Measurements from ENCODE around the gene SIVA1.

Gene SIVA1

DNA sequence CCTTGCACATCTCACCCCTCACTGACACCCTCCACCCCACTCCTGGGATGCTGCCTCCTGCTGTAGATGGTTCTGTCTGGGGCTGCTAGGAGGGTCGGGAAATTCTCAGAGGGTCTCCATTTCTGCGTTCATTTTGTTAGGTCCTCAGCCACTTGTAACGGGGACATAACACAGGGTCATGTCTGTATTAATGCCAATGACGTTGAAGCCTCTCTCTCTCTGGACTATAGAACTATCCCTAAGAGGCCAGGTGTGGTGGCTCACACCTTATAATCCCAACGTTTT lies 14.6 kb downstream of the SIVA1 start:
- Histone ChIP-seq H3K4me2 (ENCODE audit: low read depth, low read length, poor library complexity, severe bottlenecking) (no peak overlapping the region), H3K27me3 (ENCODE audit: low read length) (no peaks in the 10 kb centered on the region), H3F3A (ENCODE audit: insufficient read depth) (no peaks in the 10 kb centered on the region), H4K20me1 (ENCODE audit: low read depth, low read length) (no peaks in the 10 kb centered on the region), H2AFZ (ENCODE audit: low read depth, low read length, severe bottlenecking) (no peak overlapping the region), H3K79me2 (ENCODE audit: insufficient read depth, low read length) (no peaks in the 10 kb centered on the region), H3K9me2 (replicated peaks; ENCODE audit: insufficient read depth, low read length) (no peaks in the 10 kb centered on the region), H3K9me3 (ENCODE audit: insufficient read depth, low read length) (no peaks in the 10 kb centered on the region), H3K36me3 (ENCODE audit: low read length) (0 out of 2 replicates have a peak, but pooled peaks cover 9% of the 10 kb centered on the region), H3K4me3 (ENCODE audit: insufficient read depth, low read length, poor library complexity, severe bottlenecking) (no peak overlapping the region), H3K9ac (ENCODE audit: low read length) (no peak overlapping the region), H3K27ac (ENCODE audit: low read depth, low read length) (no peak overlapping the region)
- TF ChIP-seq, protein P1, sequence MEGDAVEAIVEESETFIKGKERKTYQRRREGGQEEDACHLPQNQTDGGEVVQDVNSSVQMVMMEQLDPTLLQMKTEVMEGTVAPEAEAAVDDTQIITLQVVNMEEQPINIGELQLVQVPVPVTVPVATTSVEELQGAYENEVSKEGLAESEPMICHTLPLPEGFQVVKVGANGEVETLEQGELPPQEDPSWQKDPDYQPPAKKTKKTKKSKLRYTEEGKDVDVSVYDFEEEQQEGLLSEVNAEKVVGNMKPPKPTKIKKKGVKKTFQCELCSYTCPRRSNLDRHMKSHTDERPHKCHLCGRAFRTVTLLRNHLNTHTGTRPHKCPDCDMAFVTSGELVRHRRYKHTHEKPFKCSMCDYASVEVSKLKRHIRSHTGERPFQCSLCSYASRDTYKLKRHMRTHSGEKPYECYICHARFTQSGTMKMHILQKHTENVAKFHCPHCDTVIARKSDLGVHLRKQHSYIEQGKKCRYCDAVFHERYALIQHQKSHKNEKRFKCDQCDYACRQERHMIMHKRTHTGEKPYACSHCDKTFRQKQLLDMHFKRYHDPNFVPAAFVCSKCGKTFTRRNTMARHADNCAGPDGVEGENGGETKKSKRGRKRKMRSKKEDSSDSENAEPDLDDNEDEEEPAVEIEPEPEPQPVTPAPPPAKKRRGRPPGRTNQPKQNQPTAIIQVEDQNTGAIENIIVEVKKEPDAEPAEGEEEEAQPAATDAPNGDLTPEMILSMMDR (IDR thresholded peaks at IDR 0.05; ENCODE audit: insufficient read depth, low read length, poor library complexity, severe bottlenecking), result no peak
- no peak for TF ChIP-seq EZH2phosphoT487 (conservative IDR thresholded peaks at IDR 0.05; ENCODE audit: low read length)

DNA sequence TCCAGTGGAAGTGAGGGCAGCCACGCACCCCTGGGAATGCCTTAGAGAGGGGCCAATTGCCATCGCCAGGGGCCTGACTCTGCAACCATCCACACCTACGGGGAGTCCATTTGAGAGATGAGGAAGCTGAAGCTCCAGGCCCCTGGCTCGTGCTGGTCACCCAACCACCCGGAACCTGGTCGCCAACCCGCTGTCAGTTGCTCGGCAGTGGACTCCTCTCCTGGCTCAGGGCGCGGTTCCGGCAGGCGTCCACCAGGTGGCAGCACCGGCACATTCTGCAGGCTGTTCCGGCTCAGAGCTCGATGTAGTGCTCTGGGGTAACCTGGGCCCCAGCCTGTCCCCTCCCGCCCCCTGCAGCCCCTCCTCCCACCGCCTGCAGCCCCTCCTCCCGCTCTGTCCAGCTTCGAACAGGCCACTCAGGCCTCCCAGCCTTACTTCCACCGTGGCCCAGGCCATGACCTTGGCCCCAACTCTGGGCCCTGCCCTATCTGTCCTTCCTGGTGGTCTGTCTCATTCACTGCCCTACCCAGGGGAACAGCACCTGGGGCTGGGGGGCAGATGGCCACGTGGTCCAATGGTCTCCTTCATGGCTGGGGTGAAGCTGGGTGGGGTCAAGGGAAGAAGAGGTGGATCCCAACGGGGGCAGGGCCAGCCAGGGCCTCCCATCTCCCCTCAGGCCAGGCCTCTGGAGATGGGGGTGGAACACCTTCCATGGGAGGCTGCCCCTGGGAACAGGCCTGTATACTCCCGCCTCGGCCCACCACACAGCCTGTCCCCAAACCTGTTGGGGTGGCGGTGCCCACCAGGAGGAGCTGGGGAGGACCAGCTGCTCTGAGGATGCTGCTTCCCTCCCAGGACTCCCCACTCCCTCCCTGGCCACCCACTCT lies 15.7 kb downstream of the SIVA1 start:
- Histone ChIP-seq H3K36me3 (ENCODE audit: low read length) (0 out of 2 replicates have a peak, but pooled peaks cover 9% of the 10 kb centered on the region), H3K4me3 (ENCODE audit: insufficient read depth, low read length, poor library complexity, severe bottlenecking) (no peak overlapping the region), H3K27me3 (ENCODE audit: low read length) (no peaks in the 10 kb centered on the region), H3K27ac (ENCODE audit: low read depth, low read length) (no peak overlapping the region), H3K79me2 (ENCODE audit: insufficient read depth, low read length) (no peaks in the 10 kb centered on the region), H4K20me1 (ENCODE audit: low read depth, low read length) (no peaks in the 10 kb centered on the region), H3K9ac (ENCODE audit: low read length) (no peak overlapping the region), H2AFZ (ENCODE audit: low read depth, low read length, severe bottlenecking) (no peak overlapping the region), H3K4me2 (ENCODE audit: low read depth, low read length, poor library complexity, severe bottlenecking) (no peak overlapping the region), H3K9me3 (ENCODE audit: insufficient read depth, low read length) (no peaks in the 10 kb centered on the region), H3K9me2 (replicated peaks; ENCODE audit: insufficient read depth, low read length) (no peaks in the 10 kb centered on the region), H3F3A (ENCODE audit: insufficient read depth) (no peaks in the 10 kb centered on the region)
- TF ChIP-seq, protein P1 (IDR thresholded peaks at IDR 0.05; ENCODE audit: insufficient read depth, low read length, poor library complexity, severe bottlenecking), result peak; percentile 70
- no peak for TF ChIP-seq EZH2phosphoT487 (conservative IDR thresholded peaks at IDR 0.05; ENCODE audit: low read length)

DNA sequence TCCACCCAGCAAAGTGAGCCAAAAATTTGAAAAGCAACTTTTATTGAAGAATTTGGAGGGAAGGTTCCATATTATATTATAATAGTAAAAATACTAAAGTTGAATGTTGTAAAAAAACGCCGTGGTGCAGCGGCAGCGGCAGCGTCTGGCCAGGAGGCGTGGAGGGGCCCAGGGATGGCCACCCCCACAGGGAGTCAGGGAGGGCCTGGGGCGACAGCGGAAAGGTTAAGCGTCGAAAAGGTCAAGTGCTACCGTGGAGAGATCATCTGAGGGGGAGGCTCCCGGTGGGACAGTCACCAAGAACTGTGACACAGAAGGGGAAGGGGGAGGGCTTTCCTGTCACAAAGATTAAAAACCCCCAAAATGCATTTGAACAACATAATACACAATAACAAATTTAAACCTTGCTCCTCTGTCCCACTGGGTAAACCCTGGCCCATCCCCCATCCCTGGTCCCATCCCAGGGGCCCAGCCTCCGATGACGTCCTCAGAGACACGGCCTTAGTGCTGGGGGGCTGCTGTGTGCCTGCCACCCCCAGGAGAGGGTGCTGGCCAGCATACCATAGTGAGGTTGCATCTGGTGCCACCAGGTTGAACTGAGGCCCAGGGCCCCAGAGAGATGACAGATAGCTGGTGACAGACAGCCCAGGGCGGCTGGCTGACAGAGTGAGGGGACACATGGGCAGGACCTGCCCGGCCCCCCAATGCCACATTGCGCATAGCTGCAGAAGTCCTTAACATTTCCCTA lies 16.6 kb downstream of the SIVA1 start:
- no peaks in the 10 kb centered on the region for H3K27me3 ChIP-seq (ENCODE audit: low read length)
- 0 out of 2 replicates have a peak, but pooled peaks cover 9% of the 10 kb centered on the region for H3K36me3 ChIP-seq (ENCODE audit: low read length)
- no peaks in the 10 kb centered on the region for H3K79me2 ChIP-seq (ENCODE audit: insufficient read depth, low read length)
- no peaks in the 10 kb centered on the region for H3F3A ChIP-seq (ENCODE audit: insufficient read depth)
- no peak overlapping the region for H3K27ac ChIP-seq (ENCODE audit: low read depth, low read length)
- H3K9ac ChIP-seq (ENCODE audit: low read length), result no peak overlapping the region
- TF ChIP-seq, protein P1 (IDR thresholded peaks at IDR 0.05; ENCODE audit: insufficient read depth, low read length, poor library complexity, severe bottlenecking), result no peak
- TF ChIP-seq EZH2phosphoT487 (conservative IDR thresholded peaks at IDR 0.05; ENCODE audit: low read length), result no peak
- H3K9me2 ChIP-seq (replicated peaks; ENCODE audit: insufficient read depth, low read length), result no peaks in the 10 kb centered on the region
- H2AFZ ChIP-seq (ENCODE audit: low read depth, low read length, severe bottlenecking), result no peak overlapping the region
- no peak overlapping the region for H3K4me2 ChIP-seq (ENCODE audit: low read depth, low read length, poor library complexity, severe bottlenecking)
- no peaks in the 10 kb centered on the region for H3K9me3 ChIP-seq (ENCODE audit: insufficient read depth, low read length)
- H3K4me3 ChIP-seq (ENCODE audit: insufficient read depth, low read length, poor library complexity, severe bottlenecking), result no peak overlapping the region
- H4K20me1 ChIP-seq (ENCODE audit: low read depth, low read length), result no peaks in the 10 kb centered on the region

Data from SU-DHL-6 (cell line).